Stimulated activated CD4-positive, alpha-beta T cell treated with anti-CD3 and anti-CD28 coated beads, Interleukin-12 subunit alpha, Interleukin-12 subunit beta, amount 100 ng/mL, for 24 hours (primary cell): Measurements from ENCODE around the gene NUDT16.
"Not testable (repeated sequence)": the region's sequence is repeated elsewhere in the genome, so short reads cannot be mapped to it uniquely, and the experiment has no call there.

Experiments
- DNase-seq, 2 experiments: peaks; one replicate each; pipeline ENCODE4 v3.0.0-alpha.2; 2020; ENCODE audit warnings: low read depth in 2 of 2

The NUDT16 gene

DNA sequence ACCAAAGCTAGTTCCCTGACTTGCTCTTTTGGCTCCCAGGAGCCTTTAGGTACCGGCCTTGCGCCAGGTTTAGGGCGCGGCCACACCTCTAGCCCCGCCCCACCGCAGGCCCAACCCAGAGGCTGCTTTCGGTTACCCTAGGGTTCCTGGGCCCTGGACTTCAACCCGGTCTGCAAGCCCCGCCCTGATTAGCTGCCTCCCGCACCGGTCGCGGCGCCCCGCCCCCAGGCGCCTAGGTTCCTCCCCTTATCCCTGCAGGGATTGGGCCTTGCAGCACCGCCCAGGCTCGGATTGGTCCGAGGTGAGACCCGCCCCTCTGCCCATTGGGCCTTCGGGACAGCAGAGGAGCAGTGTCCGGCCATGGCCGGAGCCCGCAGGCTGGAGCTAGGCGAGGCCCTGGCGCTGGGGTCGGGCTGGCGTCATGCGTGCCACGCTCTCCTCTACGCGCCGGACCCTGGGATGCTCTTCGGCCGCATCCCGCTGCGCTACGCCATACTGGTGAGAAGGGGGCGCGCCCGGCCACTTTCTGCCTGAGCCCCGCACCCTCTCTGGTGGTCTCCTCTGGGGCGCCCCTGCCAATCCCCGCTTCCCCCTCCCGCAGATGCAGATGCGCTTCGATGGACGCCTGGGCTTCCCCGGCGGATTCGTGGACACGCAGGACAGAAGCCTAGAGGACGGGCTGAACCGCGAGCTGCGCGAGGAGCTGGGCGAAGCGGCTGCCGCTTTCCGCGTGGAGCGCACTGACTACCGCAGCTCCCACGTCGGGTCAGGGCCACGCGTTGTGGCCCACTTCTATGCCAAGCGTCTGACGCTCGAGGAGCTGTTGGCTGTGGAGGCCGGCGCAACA lies at the start of gene NUDT16:
NUDT16 (plus strand) TSS at position 330 of the 847 bp plus-strand sequence; CDS start at position 361, 31 bp downstream.
- peak; percentile 87 to 97 for DNase-seq

DNA sequence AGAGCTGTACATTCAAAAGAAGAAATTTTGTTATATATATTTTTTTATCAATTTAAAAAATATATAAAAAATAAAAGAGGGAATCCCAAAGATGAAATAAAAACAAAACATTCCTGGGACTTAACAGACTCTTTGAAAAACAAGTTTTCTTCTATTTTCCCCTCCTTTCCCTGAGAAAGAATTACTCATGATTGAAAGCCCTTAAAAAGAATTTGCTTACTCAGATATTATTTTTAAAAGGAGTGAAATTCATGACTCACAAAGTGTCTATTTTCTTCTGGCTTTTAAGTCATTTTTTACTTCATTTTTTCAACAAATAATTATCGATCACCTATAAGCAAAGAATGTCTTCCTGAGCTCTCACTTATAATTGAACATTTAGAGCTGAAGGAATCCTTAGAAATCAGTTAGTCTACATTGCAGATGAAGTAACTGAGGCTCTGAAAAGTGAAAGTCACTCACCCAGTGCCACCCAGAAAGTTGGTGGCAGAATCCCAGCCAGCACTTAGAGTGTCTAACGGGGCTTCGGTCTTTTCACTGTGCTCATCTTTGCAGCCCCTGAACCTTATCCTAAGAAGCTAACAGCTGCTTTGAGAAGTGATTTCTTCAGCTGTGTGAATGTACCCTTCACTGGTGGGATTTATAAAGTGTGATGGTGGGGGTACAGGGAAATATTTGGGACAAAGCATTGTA lies 42.5 kb upstream of the NUDT16 start:
- no peak for DNase-seq

DNA sequence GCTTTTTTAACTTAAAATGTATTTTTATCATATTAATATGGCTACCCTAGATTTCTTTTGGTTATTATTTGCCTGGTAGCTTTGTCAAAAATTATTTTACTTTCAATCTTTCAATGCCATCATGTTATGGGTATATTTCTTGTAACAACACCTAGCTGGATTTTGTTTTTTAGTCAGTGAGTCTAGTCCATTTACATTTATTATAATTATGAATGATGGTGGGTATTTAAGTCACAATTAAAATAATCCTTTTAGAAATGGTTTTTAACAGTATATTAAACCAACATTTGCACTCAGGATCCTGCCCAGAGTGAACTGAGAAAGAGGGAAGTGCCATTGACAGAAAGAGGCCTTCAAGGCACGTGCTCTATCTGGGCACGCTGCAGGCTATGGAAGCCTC lies 39.8 kb upstream of the NUDT16 start:
- no peak for DNase-seq

DNA sequence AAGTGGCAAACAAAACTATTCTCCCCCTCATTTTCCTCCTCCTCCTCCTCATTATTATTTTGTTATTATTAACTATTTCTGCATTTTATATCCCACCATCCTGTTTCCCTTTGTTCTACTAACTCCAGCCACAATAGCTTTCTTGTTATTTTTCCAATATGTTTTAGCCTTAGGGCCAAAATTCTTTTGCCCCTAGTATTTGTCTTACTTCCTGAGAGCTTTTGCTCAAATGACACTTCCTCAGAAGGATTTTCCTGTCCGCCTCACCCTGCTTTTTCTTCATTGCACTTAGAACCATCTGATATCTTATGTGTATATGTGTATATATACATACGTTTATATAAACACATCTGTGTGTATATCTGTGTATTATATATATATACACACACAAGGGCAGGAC lies 32.7 kb upstream of the NUDT16 start:
- DNase-seq = no peak

DNA sequence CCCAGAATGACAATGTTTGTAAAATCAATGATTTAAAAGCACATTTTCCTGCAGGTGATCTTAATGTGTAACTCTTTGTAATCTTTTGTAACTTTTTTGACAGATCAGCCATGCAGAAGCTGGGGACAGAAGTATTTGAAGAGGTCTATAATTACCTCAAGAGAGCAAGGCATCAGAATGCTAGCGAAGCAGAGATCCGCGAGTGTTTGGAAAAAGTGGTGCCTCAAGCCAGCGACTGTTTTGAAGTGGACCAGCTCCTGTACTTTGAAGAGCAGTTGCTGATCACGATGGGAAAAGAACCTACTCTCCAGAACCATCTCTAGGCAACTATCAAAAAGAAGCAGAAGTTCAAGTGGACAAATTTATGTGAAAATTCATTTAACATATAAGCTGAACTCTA lies 32.1 kb upstream of the NUDT16 start:
- DNase-seq = no peak

DNA sequence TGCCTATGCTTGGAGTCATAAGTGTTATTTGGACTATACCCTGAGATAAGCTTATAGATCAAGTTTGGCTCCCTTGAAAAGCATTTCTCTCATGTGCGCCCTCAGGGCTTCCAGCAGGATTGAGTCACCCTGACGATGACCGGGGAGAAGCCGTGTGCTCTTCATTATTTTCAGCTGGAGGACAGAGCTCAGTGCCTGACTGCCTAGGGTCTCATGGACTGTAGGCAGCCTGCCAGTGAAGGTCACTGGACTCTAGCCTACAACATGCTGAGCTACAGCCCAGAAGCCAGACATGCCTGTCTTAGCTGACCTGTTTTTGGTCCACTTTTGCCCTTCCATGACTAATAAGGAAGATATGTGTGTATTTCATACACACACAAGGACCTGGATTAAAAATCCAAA lies 31.6 kb upstream of the NUDT16 start:
- no peak for DNase-seq

DNA sequence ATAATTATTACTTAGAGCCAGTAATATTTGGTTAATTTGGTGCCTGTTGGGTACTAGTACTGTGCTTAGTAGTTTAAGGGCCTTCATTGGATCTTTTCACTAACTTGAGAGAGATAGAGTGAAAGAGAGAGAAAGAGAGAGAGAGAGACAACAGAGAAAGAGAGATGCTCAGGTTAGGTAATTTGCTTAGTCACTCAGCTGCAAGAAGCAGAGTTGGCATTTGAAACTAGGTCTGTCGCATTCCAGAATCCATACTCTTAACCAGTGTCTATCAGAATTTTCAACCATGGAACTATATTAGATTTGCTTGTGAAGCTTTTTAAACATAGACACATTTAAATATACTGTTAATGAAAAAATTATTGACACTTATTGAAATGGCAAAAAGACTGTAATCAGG lies 31.1 kb upstream of the NUDT16 start:
- DNase-seq = no peak

DNA sequence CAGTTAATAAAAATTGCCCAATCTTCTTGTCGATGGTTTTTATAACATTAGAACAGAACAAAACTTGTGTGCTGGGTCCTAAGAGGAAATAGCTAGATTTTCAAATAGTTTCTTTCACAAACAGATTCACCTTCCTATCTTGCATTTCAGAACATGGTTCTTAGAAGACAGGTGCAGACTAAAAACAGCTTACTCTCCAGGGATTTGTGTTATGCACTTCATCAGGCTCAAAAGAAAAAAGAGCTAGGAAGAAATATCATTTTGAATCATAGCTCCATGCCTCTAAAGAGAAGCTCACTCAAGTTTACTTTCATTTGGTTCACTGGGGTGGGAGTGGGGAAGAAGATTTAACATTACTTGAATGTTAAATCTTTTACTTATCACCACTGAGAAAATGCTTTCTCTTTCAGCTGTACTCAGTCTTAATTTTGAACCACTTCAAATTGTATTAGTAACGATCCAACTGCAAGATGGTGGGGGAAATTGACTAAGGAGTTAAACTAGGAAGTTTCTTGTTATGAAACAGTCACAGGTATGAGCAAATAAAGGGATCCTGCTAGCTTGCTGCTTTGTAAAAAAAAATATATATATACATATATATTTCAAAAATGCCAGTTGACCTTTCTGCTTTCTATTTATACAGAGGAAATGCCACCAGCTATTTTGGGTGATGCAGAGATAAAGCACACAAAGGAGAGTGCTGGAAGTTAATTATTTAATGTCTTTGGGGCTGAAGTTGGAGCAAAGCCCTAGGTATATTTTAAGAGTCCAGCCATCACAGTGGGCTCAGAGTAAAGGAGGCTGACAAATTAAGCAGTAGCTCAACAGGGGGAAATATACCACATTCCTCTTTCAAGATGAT lies 28.3 kb upstream of the NUDT16 start:
- no peak for DNase-seq

DNA sequence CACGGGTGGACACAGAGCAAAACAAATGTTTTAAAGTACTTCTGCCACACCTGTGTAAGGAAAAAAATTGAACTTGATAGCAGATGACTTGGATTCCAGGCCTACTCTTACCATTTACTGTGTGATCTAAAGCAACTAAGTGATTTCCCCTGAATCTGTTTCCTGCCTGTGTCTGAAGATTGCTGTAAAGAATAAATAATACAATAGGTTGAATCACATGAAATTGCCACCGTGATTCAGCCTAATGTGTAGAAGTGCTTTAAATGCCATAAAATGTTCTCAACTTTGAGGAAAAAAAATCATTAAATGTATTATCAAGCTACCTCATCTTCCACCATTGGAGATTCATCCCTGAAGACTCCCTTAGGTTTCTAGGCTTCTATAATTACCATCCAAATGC lies 27.6 kb upstream of the NUDT16 start:
- no peak for DNase-seq

DNA sequence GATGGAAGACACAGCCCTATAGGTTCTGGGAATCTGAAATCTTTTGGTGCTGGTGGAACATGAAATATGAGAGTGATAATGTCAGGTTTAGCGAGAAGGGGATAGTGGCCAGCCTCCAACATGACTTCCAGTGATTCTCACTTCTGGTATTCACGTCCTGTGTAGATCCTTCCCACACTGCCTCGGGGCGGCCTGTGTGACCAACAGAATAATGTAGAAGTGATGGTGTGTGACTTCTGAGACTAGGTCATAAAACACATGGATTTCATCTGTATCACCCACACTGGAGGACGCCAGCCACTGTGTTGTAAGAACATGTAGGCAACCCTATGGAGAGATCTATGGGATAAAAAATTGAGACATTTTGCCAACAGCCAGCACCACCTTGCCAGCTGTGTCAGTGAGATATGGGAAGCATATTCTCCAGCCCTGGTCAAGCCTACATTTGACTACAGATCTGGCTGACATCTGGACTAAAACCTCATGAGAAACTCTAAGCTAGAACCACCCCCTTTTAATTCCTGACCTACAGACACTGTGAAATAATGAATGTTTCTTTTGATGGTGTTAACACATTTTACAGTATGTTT lies 25.5 kb upstream of the NUDT16 start:
- no peak for DNase-seq

DNA sequence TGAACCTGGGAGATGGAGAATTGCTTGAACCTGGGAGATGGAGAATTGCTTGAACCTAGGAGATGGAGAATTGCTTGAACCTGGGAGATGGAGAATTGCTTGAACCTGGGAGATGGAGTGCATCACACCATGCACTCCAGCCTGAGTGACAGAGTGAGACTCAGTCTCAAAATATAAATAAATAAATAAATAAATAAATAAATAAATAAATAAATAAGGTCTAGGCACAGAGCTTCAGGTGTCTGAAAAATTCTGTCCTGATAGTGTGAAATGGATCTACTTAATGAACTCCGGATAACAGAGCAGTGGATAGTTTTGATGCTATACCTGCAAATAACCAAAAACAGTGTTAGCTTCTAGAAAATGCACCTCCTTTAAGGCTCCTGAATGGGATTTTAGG lies 24.3 kb upstream of the NUDT16 start:
- no peak for DNase-seq

DNA sequence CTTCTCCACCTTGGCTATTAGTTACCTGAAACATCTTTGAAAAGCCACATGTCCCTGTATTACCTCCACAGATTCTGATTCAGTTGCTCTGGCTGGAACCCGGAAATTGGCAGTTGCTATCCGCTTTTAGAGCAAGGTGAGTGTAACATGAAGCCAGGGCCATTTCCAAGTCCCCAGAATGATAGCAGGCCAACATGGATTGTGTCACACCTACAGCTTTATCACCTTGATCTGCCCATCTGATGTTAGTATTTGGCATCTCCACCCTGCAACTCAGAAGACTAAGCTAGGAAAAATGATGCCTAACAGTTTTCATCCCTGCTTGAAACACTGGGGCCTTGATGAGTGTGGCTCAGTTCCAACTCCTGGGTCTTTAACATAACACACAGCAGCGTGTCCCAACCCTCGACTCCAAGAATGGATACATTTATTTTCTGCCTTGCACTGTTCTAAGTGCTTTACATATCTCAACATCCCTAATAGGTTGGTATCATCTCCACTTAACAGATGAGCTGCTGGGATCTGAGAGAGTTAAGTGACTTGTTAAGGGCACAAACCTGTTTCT lies 21.3 kb upstream of the NUDT16 start:
- DNase-seq = no peak

DNA sequence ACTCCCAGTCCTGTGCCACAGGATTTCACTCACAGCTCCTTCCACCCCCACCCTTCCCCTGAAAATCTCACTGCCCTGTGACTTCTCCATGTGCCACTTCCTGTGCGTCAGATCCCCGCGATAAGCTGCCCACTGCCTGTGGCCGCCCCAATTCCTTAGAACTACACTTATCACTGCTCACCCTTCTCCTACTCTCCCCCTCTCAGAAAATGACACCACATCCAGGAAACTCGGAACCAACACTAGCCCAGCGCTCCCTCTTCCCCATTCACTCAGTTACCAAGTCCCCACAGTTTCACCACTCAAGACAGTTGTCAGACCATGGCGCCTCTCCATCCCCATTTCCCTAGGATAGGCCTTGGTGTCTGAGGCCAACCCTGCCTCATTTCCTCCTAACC lies 20.5 kb upstream of the NUDT16 start:
- not testable (repeated sequence) for DNase-seq

DNA sequence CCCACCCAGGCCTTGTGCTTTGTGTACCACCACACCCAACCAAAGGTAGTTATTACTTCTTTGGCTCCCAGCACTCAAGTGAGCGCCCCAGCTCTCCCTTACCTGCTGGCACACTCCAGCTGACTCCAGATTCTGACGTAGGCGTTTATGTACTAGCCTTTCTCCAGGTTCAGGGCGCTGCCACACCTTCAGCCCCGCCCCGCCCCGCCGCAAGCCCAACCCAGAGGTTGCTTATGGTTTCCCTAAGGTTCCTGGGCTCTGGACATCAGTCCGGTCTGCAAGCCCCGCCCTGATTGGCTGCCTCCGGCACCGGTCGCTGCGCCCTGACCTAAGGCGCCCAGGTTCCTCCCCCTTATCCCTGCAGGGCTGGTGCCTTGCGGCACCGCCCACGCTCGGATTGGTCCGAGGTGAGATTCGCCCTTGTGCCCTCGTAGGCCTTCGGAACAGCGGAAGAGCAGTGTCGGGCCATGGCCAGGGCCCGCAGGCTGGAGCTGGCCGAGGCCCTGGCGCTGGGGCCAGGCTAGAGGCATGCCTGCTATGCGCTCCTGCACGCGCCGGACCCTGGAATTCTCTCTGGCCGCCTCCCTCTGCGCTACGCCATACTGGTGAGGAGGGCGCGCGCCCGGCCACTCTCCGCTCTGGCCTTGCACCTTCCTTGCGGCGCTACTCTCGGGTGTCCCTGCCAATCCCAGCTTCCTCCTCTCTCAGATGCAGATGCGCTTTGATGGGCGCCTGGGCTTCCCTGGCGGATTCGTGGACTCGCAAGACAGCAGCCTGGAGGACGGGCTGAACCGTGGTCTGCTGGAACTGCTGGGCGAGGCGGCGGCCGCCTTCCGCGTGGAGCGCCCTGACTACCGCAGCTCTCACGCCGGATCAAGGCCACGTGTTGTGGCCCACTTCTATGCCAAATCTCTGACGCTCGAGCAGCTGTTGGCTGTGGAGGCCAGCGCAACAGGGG lies 19.8 kb upstream of the NUDT16 start:
- no peak for DNase-seq

DNA sequence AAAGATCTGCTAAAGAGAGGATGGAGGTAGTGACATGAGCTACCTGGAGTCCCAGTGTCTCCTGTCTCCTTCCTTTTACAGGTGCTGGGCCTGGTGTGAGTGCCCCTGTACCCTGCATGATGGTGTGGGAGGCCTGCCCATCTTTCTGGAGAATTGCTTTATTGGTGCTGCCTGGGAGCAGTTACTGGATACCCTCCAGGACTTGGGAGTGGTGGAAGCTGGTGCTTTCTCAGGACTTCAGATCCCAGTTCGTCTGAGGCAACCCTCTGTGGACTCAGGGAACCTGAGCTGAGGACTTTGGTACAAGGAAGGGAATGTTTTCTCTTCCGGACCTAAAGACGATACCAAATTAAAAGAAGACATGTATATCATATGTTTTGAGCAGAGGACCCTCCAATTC lies 18.3 kb upstream of the NUDT16 start:
- no peak for DNase-seq

DNA sequence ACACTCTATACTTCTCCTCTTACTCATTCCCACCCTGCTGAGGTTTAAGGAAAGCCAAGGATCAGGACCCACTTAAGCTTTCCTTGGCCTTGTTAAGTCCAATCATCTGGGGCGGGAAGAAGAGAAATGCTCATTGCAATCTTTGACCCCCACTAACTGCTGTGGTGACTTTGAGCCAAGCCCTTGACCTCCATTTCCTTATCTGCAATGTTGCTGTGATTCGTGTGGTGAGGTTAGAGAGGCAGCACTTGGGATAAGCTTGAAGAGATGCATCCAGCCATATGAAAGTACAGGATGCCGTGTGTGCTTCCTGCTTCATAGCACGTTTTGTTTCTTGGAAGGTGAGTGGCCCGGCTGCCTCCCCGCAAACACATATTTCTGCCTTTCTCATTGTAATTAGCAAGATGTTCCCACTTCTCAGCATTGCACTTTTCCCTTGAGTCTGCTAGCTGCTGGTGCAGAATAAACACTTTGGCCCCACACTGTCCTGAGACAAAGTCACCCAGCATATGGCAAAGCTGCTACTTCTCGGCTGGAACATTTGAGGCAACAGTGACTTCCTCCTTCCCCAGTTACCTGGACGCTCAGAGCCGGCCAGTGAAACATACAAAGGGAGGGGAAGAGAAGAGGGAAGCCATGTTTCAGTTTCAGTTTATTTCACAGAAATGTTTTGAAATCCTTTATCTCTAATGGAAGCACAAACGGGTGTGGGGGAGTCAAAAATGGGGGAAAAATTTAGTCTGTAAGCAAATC lies 10.5 kb upstream of the NUDT16 start:
- DNase-seq = no peak

DNA sequence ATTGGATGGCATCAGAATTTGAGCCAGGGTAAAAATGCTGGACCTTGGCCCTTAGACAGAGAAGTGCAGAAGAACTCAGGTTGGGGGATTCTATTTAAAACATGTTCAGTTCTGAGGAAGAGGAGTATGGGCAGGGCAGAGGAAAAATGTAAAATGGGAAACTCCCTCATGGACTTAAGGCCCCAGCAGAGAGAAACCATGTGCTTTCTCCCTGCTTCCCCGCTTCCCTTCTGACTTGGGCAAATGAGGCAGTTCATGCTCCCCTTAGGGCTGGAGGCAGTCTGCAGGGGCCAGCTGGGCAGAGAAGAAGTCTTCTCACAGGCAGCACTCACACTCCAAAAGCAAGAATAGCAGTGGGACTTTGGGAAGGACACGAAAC lies 9.9 kb upstream of the NUDT16 start:
- no peak for DNase-seq

DNA sequence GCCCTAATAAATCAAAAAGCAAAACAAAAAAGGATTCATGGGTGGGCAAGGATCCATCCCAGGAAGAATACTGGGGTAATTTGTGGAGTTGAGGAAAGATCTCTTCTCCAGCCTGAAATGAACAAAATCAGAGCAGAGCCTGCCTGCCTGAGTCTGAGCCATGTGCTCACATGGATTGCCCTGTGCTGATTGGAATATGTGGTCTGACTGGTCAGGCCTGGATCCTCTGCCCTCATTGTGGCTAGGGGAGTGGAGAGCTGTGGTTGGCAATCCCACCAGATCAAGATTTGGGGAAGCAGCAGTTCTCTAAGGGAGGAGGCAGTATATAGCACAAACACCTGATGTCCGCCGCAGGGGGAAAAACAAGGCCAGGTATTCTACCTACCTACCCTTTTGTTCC lies 6.8 kb upstream of the NUDT16 start:
- DNase-seq = no peak

DNA sequence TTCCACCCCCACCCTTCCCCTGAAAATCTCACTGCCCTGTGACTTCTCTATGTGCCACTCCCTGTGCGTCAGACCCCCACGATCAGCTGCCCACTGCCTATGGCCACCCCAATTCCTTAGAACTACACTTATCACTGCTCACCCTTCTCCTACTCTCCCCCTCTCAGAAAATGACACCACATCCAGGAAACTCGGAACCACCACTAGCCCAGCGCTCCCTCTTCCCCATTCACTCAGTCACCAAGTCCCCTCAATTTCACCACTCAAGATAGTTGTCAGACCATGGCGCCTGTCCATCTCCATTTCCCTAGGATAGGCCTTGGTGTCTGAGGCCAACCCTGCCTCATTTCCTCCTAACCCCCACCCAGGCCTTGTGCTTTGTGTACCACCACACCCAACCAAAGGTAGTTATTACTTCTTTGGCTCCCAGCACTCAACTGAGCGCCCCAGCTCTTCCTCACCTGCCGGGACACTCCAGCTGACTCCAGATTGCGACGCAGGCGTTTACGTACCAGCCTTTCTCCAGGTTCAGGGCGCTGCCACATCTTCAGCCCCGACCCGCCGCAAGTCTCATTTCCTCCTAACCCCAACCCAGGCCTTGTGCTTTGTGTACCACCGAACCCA lies 641 bp upstream of the NUDT16 start:
- not testable (repeated sequence) for DNase-seq
